Measurements from ENCODE around the gene WIPF3. TPM values are rescaled to one million over a fixed set of nuclear protein-coding genes. Genes with fewer than 3 reads are reported as not detected.

WIPF3 gene
- total RNA-seq, 2 experiments from 2014 or later = not detected

GRCh38 chr7:29865526-29865925 is 59.2 kb downstream of the WIPF3 start:
- Mint-ChIP-seq H3K4me3 (no peak overlapping the region), H3K36me3 (ENCODE audit: low read depth) (no peaks in the 10 kb centered on the region), H3K27ac (no peak overlapping the region), H3K4me1 (ENCODE audit: low read depth) (no peaks in the 10 kb centered on the region), H3K27me3 (peaks cover 9% of the 10 kb centered on the region), H3K9me3 (no peaks in the 10 kb centered on the region)
- Histone ChIP-seq H3K27me3 (ENCODE audit: control insufficient read depth in 1 of 2, insufficient read depth in 2 of 2, low read length in 2 of 2) (peaks cover 0 to 2% of the 10 kb centered on the region in 2 experiments), H3K9me3 (ENCODE audit: control insufficient read depth in 1 of 2, insufficient read depth in 1 of 2, low read length in 2 of 2) (no peaks in the 10 kb centered on the region), H3K27ac (ENCODE audit: low read depth in 1 of 2, low read length in 2 of 2) (no peak overlapping the region), H3K36me3 (ENCODE audit: insufficient read depth, low read length) (no peaks in the 10 kb centered on the region), H3K4me3 (ENCODE audit: low read length) (no peak overlapping the region), H3K4me1 (ENCODE audit: insufficient read depth, low read length) (no peaks in the 10 kb centered on the region)
- DNase-seq (no peak), ATAC-seq (ENCODE audit: poor library complexity) (no peak)
- intact Hi-C loops (cut with DNase I, micrococcal nuclease) = no loop called here
- no peak for TF ChIP-seq CTCF (IDR thresholded peaks at IDR 0.05)
- CTCF ChIA-PET = no interaction called here
- POLR2A ChIA-PET = no interaction called here

- no peak overlapping the region for H3K4me3 Mint-ChIP-seq
- Histone ChIP-seq H3K27ac (ENCODE audit: low read depth in 1 of 2, low read length in 2 of 2) (no peak overlapping the region), H3K4me3 (ENCODE audit: low read length) (no peak overlapping the region), H3K4me1 (ENCODE audit: insufficient read depth, low read length) (no peaks in the 10 kb centered on the region), H3K36me3 (ENCODE audit: insufficient read depth, low read length) (no peaks in the 10 kb centered on the region), H3K9me3 (ENCODE audit: control insufficient read depth in 1 of 2, insufficient read depth in 1 of 2, low read length in 2 of 2) (no peaks in the 10 kb centered on the region), H3K27me3 (ENCODE audit: control insufficient read depth in 1 of 2, insufficient read depth in 2 of 2, low read length in 2 of 2) (peaks cover 0 to 2% of the 10 kb centered on the region in 2 experiments)
- CTCF ChIA-PET = no interaction called here
- no peak overlapping the region for H3K27ac Mint-ChIP-seq
- peaks cover 9% of the 10 kb centered on the region for H3K27me3 Mint-ChIP-seq
- ATAC-seq (ENCODE audit: poor library complexity) (no peak), DNase-seq (no peak)
- intact Hi-C loops (cut with DNase I, micrococcal nuclease) = no loop called here
- H3K9me3 Mint-ChIP-seq = no peaks in the 10 kb centered on the region
- H3K4me1 Mint-ChIP-seq (ENCODE audit: low read depth) = no peaks in the 10 kb centered on the region
- H3K36me3 Mint-ChIP-seq (ENCODE audit: low read depth) = no peaks in the 10 kb centered on the region
- no peak for TF ChIP-seq CTCF (IDR thresholded peaks at IDR 0.05)
- POLR2A ChIA-PET = no interaction called here
Observed at GRCh38 chr7:29866490-29866930, 60.2 kb downstream of the WIPF3 start.

- no peaks in the 10 kb centered on the region for H3K4me1 ChIP-seq (ENCODE audit: insufficient read depth, low read length)
- ATAC-seq (ENCODE audit: poor library complexity) (no peak), DNase-seq (no peak)
- H3K36me3 Mint-ChIP-seq (ENCODE audit: low read depth) = no peaks in the 10 kb centered on the region
- peaks cover 5% of the 10 kb centered on the region for H3K27me3 Mint-ChIP-seq
- no peaks in the 10 kb centered on the region for H3K9me3 Mint-ChIP-seq
- ChIA-PET POLR2A (no interaction called here), CTCF (no interaction called here)
- intact Hi-C loops (cut with DNase I, micrococcal nuclease) = no loop called here
- no peak overlapping the region for H3K27ac ChIP-seq (ENCODE audit: low read depth in 1 of 2, low read length in 2 of 2)
- no peak overlapping the region for H3K4me3 ChIP-seq (ENCODE audit: low read length)
- no peaks in the 10 kb centered on the region for H3K36me3 ChIP-seq (ENCODE audit: insufficient read depth, low read length)
- no peaks in the 10 kb centered on the region for H3K4me1 Mint-ChIP-seq (ENCODE audit: low read depth)
- no peak for TF ChIP-seq CTCF (IDR thresholded peaks at IDR 0.05)
- peaks cover 0 to 8% of the 10 kb centered on the region in 2 experiments for H3K27me3 ChIP-seq (ENCODE audit: control insufficient read depth in 1 of 2, insufficient read depth in 2 of 2, low read length in 2 of 2)
- no peaks in the 10 kb centered on the region for H3K9me3 ChIP-seq (ENCODE audit: control insufficient read depth in 1 of 2, insufficient read depth in 1 of 2, low read length in 2 of 2)
- no peak overlapping the region for H3K4me3 Mint-ChIP-seq
- no peak overlapping the region for H3K27ac Mint-ChIP-seq
Observed at GRCh38 chr7:29871787-29872398, 65.6 kb downstream of the WIPF3 start.

All from CD4-positive, alpha-beta T cell (primary cell).